Measurements from ENCODE around the gene ABCB9.

Gene ABCB9

DNA sequence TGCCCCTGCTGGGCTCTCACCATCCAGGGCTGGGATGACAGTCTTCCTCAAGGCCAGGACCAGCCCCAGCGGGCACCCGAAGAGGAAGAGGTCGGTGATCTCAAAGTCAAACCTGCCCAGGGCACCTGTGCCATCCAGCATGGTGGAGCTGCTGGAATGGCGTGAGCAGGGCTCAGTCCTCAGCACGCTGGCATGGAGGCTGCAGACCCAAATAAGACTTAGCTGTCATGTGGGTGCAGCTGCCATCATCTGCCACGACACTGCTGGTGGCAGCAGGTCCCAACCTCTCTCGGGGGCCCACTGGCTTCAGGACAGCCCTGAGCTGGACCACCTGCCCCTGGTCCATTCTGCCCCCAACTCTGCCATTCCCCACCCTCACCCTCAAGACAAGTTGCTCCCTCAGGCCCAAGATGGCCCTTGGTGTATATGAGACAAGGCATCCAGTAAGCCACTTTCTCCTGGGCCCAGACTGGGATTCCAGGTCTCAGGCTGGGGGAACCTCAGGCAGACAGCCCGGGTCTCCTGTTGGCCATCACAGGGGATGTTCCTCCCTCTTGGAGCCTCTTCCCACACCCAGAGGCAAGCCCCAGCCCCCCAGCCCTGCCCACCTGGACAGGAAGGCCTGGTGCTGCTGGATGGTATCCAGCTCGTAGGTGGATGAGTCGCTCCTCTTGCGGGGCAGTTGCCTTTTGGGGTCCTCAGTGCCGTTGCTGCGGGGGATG is 28.7 kb upstream of the ABCB9 start:
- Histone ChIP-seq H3K9me3 (ENCODE audit: control insufficient read depth, insufficient read depth, low read length) (no peaks in the 10 kb centered on the region), H3K27ac (ENCODE audit: low read length) (no peak overlapping the region), H3K27me3 (ENCODE audit: control insufficient read depth, insufficient read depth, low read length) (no peaks in the 10 kb centered on the region), H3K4me3 (ENCODE audit: low read length) (no peak overlapping the region), H3K36me3 (ENCODE audit: control insufficient read depth, insufficient read depth, low read length) (no peaks in the 10 kb centered on the region), H3K4me1 (ENCODE audit: control insufficient read depth, insufficient read depth, low read length) (0 out of 2 replicates have a peak, but pooled peaks cover 2% of the 10 kb centered on the region)
- no peak for DNase-seq (ENCODE audit: low read depth, low spot score)
- WGBS (ENCODE audit: insufficient coverage, insufficient read length) = no CpG with 5 or more reads among the region's 13 CpGs

DNA sequence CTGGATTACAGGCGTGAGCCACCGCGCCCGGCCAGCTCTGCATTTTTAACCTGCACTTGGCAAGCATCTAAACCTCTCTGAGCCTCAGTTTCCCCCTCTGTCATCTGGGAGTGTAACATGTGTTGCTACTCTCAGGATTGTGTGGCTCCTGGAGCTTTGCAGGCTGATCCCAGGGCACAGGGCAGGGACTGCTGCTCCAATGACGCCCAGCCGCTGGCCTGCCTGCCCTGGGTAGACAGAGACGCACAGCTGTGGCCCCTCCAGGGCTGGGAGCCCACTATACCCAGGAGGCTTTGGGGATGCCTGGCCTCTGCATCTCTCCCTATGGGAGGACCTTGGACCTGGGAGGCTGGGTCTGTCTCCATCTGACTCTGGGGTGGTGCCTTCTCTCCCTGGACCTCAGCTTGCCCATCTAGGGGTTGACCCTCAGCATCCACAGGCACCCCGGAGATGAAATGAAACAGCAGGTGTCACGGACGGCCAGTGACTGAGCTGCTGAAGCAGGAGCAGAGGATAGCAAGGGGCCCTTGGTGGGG is 27.9 kb upstream of the ABCB9 start:
- Histone ChIP-seq H3K27me3 (ENCODE audit: control insufficient read depth, insufficient read depth, low read length) (no peaks in the 10 kb centered on the region), H3K4me1 (ENCODE audit: control insufficient read depth, insufficient read depth, low read length) (0 out of 2 replicates have a peak, but pooled peaks cover 2% of the 10 kb centered on the region), H3K9me3 (ENCODE audit: control insufficient read depth, insufficient read depth, low read length) (no peaks in the 10 kb centered on the region), H3K36me3 (ENCODE audit: control insufficient read depth, insufficient read depth, low read length) (no peaks in the 10 kb centered on the region), H3K4me3 (ENCODE audit: low read length) (no peak overlapping the region), H3K27ac (ENCODE audit: low read length) (no peak overlapping the region)
- no CpG with 5 or more reads among the region's 10 CpGs for WGBS (ENCODE audit: insufficient coverage, insufficient read length)
- DNase-seq (ENCODE audit: low read depth, low spot score) = no peak

DNA sequence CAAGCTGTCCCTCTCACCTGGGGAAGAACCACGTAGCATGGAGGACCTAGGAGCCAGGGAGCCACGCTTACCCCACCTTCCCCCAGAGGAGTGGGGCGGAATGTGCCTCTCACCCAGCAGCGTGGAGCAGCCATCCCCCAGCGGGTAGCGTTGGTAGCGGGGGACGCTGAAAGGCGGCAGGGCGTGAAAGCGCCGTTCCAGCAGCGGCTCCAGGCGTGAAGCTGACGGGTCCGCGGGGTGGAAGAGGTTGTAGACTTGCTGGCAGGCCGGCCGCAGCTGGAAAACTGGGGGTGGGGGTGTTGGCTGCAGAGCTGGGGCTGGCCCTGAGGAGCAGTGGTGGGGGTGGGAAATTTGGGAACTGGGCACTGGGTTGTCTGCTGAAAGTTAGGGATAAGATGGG is 26.1 kb upstream of the ABCB9 start:
- H3K27ac ChIP-seq (ENCODE audit: low read length) = no peak overlapping the region
- no peaks in the 10 kb centered on the region for H3K9me3 ChIP-seq (ENCODE audit: control insufficient read depth, insufficient read depth, low read length)
- WGBS (ENCODE audit: insufficient coverage, insufficient read length) = no CpG with 5 or more reads among the region's 19 CpGs
- no peaks in the 10 kb centered on the region for H3K27me3 ChIP-seq (ENCODE audit: control insufficient read depth, insufficient read depth, low read length)
- no peaks in the 10 kb centered on the region for H3K36me3 ChIP-seq (ENCODE audit: control insufficient read depth, insufficient read depth, low read length)
- DNase-seq (ENCODE audit: low read depth, low spot score) = no peak
- H3K4me1 ChIP-seq (ENCODE audit: control insufficient read depth, insufficient read depth, low read length) = 0 out of 2 replicates have a peak, but pooled peaks cover 2% of the 10 kb centered on the region
- H3K4me3 ChIP-seq (ENCODE audit: low read length) = no peak overlapping the region

DNA sequence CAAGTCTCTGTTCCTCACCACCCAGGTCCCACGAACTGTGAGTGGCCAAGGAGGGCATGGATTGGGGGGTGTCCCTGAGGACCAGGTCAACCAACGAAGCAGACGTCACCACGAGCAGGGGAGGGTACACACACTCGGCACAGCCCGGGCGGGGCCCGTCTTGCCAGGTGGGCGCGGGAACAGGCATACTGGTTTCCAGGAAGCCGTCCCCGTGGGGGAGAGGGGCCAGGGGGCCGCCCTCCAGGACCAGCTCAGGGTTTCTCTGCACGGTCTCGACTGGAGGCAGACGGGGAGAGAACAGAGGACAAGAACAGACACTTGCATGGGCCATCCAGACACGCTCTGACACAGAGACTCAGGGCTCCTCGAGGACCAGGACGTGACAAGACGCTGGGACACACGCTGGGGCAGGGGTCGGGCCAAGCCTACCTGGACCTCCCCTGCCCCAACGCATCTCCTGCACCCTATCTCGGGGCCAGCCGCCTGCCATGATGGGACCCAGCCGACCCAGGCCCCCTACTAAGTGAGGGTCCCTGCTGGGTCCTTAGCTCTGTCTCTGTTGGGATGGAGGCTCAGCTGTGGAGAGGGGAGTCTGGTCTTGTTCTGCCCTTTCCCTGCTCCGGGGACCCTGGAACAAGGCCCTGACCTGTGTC is 25.5 kb upstream of the ABCB9 start:
- H3K36me3 ChIP-seq (ENCODE audit: control insufficient read depth, insufficient read depth, low read length) = no peaks in the 10 kb centered on the region; the same call in 1 of the 2 replicates
- H3K27ac ChIP-seq (ENCODE audit: low read length) = no peak overlapping the region
- no peaks in the 10 kb centered on the region for H3K9me3 ChIP-seq (ENCODE audit: control insufficient read depth, insufficient read depth, low read length)
- H3K4me3 ChIP-seq (ENCODE audit: low read length) = no peak overlapping the region
- 0 out of 2 replicates have a peak, but pooled peaks cover 2% of the 10 kb centered on the region for H3K4me1 ChIP-seq (ENCODE audit: control insufficient read depth, insufficient read depth, low read length)
- no peak for DNase-seq (ENCODE audit: low read depth, low spot score)
- WGBS (ENCODE audit: insufficient coverage, insufficient read length) = no CpG with 5 or more reads among the region's 27 CpGs
- no peaks in the 10 kb centered on the region for H3K27me3 ChIP-seq (ENCODE audit: control insufficient read depth, insufficient read depth, low read length)

DNA sequence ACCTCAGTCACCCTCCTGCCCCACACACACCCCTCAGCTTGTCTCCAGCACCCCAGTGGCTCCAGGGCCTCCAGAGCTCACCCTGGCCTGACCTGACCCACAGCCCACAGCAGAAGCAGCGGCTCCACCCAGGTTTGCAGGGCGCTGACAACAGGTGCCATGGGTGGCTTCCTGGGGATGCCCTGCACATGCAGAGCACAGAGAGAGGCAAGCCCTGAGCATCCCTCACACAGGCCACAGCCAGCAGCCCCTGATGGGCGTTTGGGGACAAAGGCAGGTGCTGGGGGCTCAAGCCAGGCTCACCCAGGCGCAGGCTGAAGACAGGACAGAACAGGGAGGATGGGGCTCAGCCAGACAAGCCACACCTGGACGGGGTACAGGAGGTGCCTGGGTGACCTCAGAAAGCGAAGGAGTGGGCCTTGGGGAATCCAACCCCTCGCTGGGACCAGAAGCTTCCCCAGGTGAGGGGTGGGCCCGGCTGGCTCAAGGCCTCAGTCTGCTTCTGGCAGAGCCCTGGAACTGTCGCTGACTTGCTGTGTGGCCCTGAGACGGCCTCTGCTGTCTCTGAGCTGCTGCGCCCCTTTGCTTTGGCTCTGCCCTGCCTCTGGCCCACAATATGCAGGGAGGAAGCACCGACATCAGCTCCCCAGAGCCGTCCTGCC is 24.8 kb upstream of the ABCB9 start:
- Histone ChIP-seq H3K9me3 (ENCODE audit: control insufficient read depth, insufficient read depth, low read length) (no peaks in the 10 kb centered on the region), H3K4me3 (ENCODE audit: low read length) (no peak overlapping the region), H3K36me3 (ENCODE audit: control insufficient read depth, insufficient read depth, low read length) (peaks cover 1% of the 10 kb centered on the region; the same call in 1 of the 2 replicates), H3K27me3 (ENCODE audit: control insufficient read depth, insufficient read depth, low read length) (no peaks in the 10 kb centered on the region), H3K4me1 (ENCODE audit: control insufficient read depth, insufficient read depth, low read length) (peaks cover 2% of the 10 kb centered on the region; the same call in 1 of the 2 replicates), H3K27ac (ENCODE audit: low read length) (no peak overlapping the region)
- no peak for DNase-seq (ENCODE audit: low read depth, low spot score)
- no CpG with 5 or more reads among the region's 13 CpGs for WGBS (ENCODE audit: insufficient coverage, insufficient read length)

DNA sequence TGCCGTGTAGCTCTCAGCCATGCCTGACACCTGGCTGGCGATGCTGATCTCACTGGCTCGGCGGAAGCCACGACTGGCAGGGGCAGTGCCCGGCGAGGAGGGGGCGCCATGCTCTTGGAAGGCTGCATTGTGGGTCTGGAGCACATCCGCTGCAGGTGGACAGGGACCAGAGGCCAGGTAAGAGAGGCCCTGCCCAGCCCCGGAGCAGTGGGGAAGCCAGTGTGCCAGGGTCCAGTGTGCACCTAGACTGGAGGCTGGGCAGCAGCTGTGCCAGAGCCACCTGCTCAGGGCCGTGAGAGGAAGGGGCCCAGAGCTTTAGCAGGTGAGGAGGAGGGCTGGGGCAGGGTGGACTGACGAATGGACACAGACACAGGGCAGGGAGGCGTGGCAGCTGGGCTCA is 24.3 kb upstream of the ABCB9 start:
- Histone ChIP-seq H3K36me3 (ENCODE audit: control insufficient read depth, insufficient read depth, low read length) (peaks cover 3% of the 10 kb centered on the region; the same call in 1 of the 2 replicates), H3K9me3 (ENCODE audit: control insufficient read depth, insufficient read depth, low read length) (no peaks in the 10 kb centered on the region), H3K4me1 (ENCODE audit: control insufficient read depth, insufficient read depth, low read length) (peaks cover 2% of the 10 kb centered on the region; the same call in 1 of the 2 replicates), H3K27ac (ENCODE audit: low read length) (no peak overlapping the region), H3K4me3 (ENCODE audit: low read length) (no peak overlapping the region), H3K27me3 (ENCODE audit: control insufficient read depth, insufficient read depth, low read length) (no peaks in the 10 kb centered on the region)
- WGBS (ENCODE audit: insufficient coverage, insufficient read length) = no CpG with 5 or more reads among the region's 13 CpGs
- no peak for DNase-seq (ENCODE audit: low read depth, low spot score)

DNA sequence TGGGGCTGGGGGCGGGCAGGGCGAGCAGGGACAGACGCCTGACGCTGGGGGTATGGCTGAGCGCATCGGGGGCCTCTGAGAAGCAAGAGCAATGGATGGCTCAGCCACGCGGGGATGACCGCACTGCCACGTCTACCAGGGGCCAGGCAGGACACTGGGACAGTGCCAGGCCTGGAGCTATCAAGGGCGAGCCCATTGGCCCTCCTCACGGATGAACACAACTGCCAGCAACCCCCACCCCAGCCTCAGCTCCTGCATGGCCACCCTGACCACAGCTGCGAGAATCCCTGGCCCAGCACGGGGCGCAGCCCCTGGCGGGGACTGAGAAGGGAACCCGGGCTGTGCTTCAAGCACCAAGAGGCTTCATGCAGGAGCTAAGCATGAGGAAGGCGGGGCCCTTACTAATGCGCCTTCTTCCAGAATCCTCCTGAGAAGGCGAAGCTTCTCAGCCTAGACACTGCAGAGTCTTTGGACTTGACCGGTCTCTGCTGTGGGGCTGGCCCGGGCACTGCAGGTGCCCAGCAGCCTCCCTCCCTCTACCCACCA is 23.7 kb upstream of the ABCB9 start:
- Histone ChIP-seq H3K27ac (ENCODE audit: low read length) (no peak overlapping the region), H3K4me1 (ENCODE audit: control insufficient read depth, insufficient read depth, low read length) (peaks cover 2% of the 10 kb centered on the region; the same call in 1 of the 2 replicates), H3K36me3 (ENCODE audit: control insufficient read depth, insufficient read depth, low read length) (peaks cover 3% of the 10 kb centered on the region; the same call in 1 of the 2 replicates), H3K4me3 (ENCODE audit: low read length) (no peak overlapping the region), H3K9me3 (ENCODE audit: control insufficient read depth, insufficient read depth, low read length) (no peaks in the 10 kb centered on the region), H3K27me3 (ENCODE audit: control insufficient read depth, insufficient read depth, low read length) (no peaks in the 10 kb centered on the region)
- WGBS (ENCODE audit: insufficient coverage, insufficient read length) = no CpG with 5 or more reads among the region's 22 CpGs
- DNase-seq (ENCODE audit: low read depth, low spot score) = no peak

DNA sequence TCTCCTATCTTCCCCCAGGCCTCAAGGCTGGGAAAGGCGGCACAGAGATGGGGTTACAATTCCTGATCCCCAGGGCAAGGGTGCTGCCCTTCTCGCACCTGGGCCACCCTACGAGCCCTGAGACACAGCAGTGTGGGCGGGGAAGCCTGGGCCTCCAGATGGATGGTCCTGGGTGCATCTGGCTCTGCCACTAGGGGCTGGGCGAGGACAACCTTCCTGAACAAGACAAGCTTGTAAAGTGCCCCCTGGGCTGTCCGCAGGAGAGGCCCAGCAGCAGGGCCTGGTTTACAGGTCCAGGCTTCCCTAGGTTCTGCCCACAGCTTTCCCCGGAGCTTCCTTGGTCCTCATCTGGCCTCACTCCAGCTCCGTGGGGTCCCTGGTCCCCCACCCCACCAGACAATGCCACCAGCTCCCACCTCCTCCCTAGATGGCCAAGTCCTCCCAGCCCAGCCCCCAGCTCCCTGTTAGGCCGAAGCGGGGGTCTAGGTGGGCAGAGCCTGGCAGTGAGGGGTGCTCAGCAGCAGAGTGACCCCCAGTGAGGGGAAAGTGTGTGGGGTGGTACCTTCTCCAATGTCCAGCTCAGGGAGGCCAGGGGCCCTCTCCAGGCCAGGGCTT is 23.1 kb upstream of the ABCB9 start:
- no peak overlapping the region for H3K4me3 ChIP-seq (ENCODE audit: low read length)
- no peak for DNase-seq (ENCODE audit: low read depth, low spot score)
- H3K4me1 ChIP-seq (ENCODE audit: control insufficient read depth, insufficient read depth, low read length) = peaks cover 2% of the 10 kb centered on the region; the same call in 1 of the 2 replicates
- no CpG with 5 or more reads among the region's 10 CpGs for WGBS (ENCODE audit: insufficient coverage, insufficient read length)
- H3K27ac ChIP-seq (ENCODE audit: low read length) = no peak overlapping the region
- peaks cover 3% of the 10 kb centered on the region; the same call in 1 of the 2 replicates for H3K36me3 ChIP-seq (ENCODE audit: control insufficient read depth, insufficient read depth, low read length)
- no peaks in the 10 kb centered on the region for H3K9me3 ChIP-seq (ENCODE audit: control insufficient read depth, insufficient read depth, low read length)
- no peaks in the 10 kb centered on the region for H3K27me3 ChIP-seq (ENCODE audit: control insufficient read depth, insufficient read depth, low read length)

DNA sequence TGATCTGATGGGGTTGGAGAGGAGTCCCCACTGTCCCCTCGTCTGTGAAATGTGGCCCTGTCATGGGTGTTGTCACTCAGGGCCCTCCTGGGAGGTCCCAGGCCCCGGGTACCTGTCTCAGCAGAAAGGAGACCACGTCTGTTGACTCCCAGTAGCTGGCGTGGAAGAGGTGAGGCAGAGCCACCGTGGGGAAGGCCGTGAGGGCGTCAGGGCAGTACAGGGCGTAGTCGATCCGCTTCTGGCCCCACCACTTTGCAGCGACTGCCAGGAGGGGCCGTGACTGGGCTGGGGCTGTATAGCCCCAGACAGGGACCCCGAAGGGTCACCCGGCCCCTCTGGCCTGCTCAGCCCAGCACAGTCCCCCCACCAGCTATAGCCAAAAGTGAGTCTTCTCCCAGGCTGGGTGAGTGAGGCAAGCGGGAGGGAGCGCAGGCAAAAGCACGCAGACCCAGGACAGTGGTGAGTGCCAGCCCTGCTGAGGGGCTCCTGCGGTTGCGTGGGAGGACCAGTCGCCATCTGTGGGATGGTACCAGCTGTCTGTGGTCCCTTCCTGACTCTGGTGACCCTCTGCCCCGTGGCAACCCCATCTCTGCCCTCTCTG is 22.4 kb upstream of the ABCB9 start:
- Histone ChIP-seq H3K4me3 (ENCODE audit: low read length) (no peak overlapping the region), H3K9me3 (ENCODE audit: control insufficient read depth, insufficient read depth, low read length) (no peaks in the 10 kb centered on the region), H3K27me3 (ENCODE audit: control insufficient read depth, insufficient read depth, low read length) (no peaks in the 10 kb centered on the region), H3K4me1 (ENCODE audit: control insufficient read depth, insufficient read depth, low read length) (peaks cover 2% of the 10 kb centered on the region; the same call in 1 of the 2 replicates), H3K27ac (ENCODE audit: low read length) (no peak overlapping the region), H3K36me3 (ENCODE audit: control insufficient read depth, insufficient read depth, low read length) (peaks cover 3% of the 10 kb centered on the region; the same call in 1 of the 2 replicates)
- no CpG with 5 or more reads among the region's 21 CpGs for WGBS (ENCODE audit: insufficient coverage, insufficient read length)
- DNase-seq (ENCODE audit: low read depth, low spot score) = no peak
